Endothelial cell of umbilical vein (primary cell): Measurements from ENCODE around the gene SRRD. TPM values are rescaled to one million over a fixed set of nuclear protein-coding genes. Genes with fewer than 3 reads are reported as not detected.

ENCODE experiments used
- BruUV-seq: library from RNA; stranded (reverse); fragments of 400-500 nt; replicated peaks from 2 replicates; lab custom pipeline; 2021; lab: Mats Ljungman, UMichigan
- CTCF ChIA-PET: fragments of 300-600, 350-600 bp; sonication (Branson Sonifier 250); formaldehyde crosslinking; loops from one replicate; lab custom pipeline; 2021; ENCODE audit warnings: antibody characterized with exemption, inconsistent platforms; lab: Charles Lee
- POLR2A ChIA-PET: fragments of 300-600, 350-600 bp; sonication (Branson Sonifier 250); formaldehyde crosslinking; loops from one replicate; lab custom pipeline; 2021; ENCODE audit warnings: antibody characterized with exemption, inconsistent platforms; lab: Charles Lee
- DNase-seq: peaks from one replicate; pipeline ENCODE4 v3.0.0-alpha.2; 2011; ENCODE audit warnings: low read depth, low spot score
- FAIRE-seq: peaks from 2 replicates; lab custom pipeline; 2011; peaks lifted over from hg19 to GRCh38; lab: Jason Lieb, UNC
- H2AFZ ChIP-seq: 2 replicates; pipeline ENCODE4 v1.6.0; 2012; ENCODE audit warnings: low read depth, low read length, control low read depth, inconsistent platforms
- H3K27ac ChIP-seq: 2 replicates; pipeline ENCODE4 v1.5.1; 2011; ENCODE audit warnings: low read depth, mild to moderate bottlenecking, control low read depth, low read length, moderate library complexity; ENCODE audit not compliant: insufficient read depth
- H3K27me3 ChIP-seq, 2 experiments: 2 replicates each; pipeline versions ENCODE4 v1.6.0 to v1.6.1; 2011; ENCODE audit warnings: low read length in 2 of 2, mixed read lengths in 1 of 2; ENCODE audit not compliant: control insufficient read depth in 2 of 2, insufficient read depth in 2 of 2
- H3K36me3 ChIP-seq, 2 experiments: 2 replicates in 1 of 2; 3 replicates in 1 of 2; pipeline ENCODE4 v1.5.1; 2011; ENCODE audit warnings: low read length in 2 of 2, mild to moderate bottlenecking in 1 of 2, moderate library complexity in 1 of 2; ENCODE audit not compliant: control insufficient read depth in 2 of 2, insufficient read depth in 2 of 2; ENCODE audit errors: extremely low read depth in 1 of 2
- H3K4me1 ChIP-seq: 3 replicates; pipeline ENCODE4 v1.5.1; 2011; ENCODE audit warnings: mild to moderate bottlenecking, low read length; ENCODE audit not compliant: control insufficient read depth, insufficient read depth; ENCODE audit errors: extremely low read depth
- H3K4me2 ChIP-seq: 2 replicates; pipeline ENCODE4 v1.6.1; 2011; ENCODE audit warnings: low read length, control low read depth, mixed read lengths; ENCODE audit not compliant: insufficient read depth
- H3K4me3 ChIP-seq, 3 experiments: fragments of 200-600 bp in 1 of 3; sonication (generic), shearing (Covaris generic) in 1 of 3; replicated peaks in 1 of 3; 2 replicates each; pipeline ENCODE4 v1.5.1; 2011 to 2016; ENCODE audit warnings: control low read depth in 3 of 3, low read length in 3 of 3, mild to moderate bottlenecking in 2 of 3, inconsistent platforms in 1 of 3, low read depth in 1 of 3, moderate library complexity in 1 of 3; ENCODE audit not compliant: insufficient read depth in 1 of 3
- H3K79me2 ChIP-seq: 2 replicates; pipeline ENCODE4 v1.6.0; 2012; ENCODE audit warnings: low read length, inconsistent platforms; ENCODE audit not compliant: control insufficient read depth, insufficient read depth
- H3K9ac ChIP-seq: replicated peaks from 2 replicates; pipeline ENCODE3; 2011; ENCODE audit warnings: low read length, control low read depth; ENCODE audit not compliant: insufficient read depth; ENCODE audit errors: extremely low read depth
- H3K9me1 ChIP-seq: replicated peaks from 3 replicates; pipeline ENCODE4 v1.6.0; 2011; ENCODE audit warnings: mild to moderate bottlenecking, low read length; ENCODE audit not compliant: control insufficient read depth, insufficient read depth; ENCODE audit errors: extremely low read depth
- H3K9me3 ChIP-seq: replicated peaks from 2 replicates; pipeline ENCODE4 v1.5.1; 2012; ENCODE audit warnings: low read length, inconsistent platforms; ENCODE audit not compliant: control insufficient read depth, insufficient read depth
- H4K20me1 ChIP-seq: replicated peaks from 2 replicates; pipeline ENCODE3; 2011; ENCODE audit warnings: mild to moderate bottlenecking, low read length; ENCODE audit not compliant: control insufficient read depth, insufficient read depth; ENCODE audit errors: extremely low read depth
- CTCF ChIP-seq, 2 donors: IDR thresholded peaks; 1 replicate in 1 of 2; 2 replicates in 1 of 2; pipeline ENCODE4 v1.5.1; 2011; ENCODE audit warnings: low read length in 2 of 2, mild to moderate bottlenecking in 2 of 2, moderate library complexity in 2 of 2, control low read depth in 1 of 2, inconsistent platforms in 1 of 2, low read depth in 1 of 2; ENCODE audit not compliant: insufficient read depth in 1 of 2; ENCODE audit errors: extremely low read depth in 1 of 2
- EZH2 ChIP-seq: IDR thresholded peaks from 2 replicates; pipeline ENCODE4 v1.6.1; 2012; ENCODE audit warnings: borderline replicate concordance, low read depth, mild to moderate bottlenecking, moderate library complexity, low read length, inconsistent platforms; ENCODE audit not compliant: severe bottlenecking
- FOS ChIP-seq: IDR thresholded peaks from 2 replicates; pipeline ENCODE4 v1.6.1; 2011; ENCODE audit warnings: mild to moderate bottlenecking, low read length, moderate library complexity, borderline replicate concordance; ENCODE audit not compliant: insufficient read depth
- GATA2 ChIP-seq: IDR thresholded peaks from 2 replicates; pipeline ENCODE4 v1.7.0; 2011; ENCODE audit warnings: low read depth, mild to moderate bottlenecking, moderate library complexity, mixed read lengths, low read length; ENCODE audit not compliant: insufficient read length, insufficient read depth
- JUN ChIP-seq: IDR thresholded peaks from 2 replicates; pipeline ENCODE4 v1.6.1; 2011; ENCODE audit warnings: borderline replicate concordance, low read depth; ENCODE audit not compliant: insufficient read length, insufficient read depth
- MAX ChIP-seq: IDR thresholded peaks from 2 replicates; pipeline ENCODE4 v1.6.1; 2011; ENCODE audit not compliant: insufficient read depth, insufficient read length
- MYC ChIP-seq: IDR thresholded peaks from one replicate; pipeline ENCODE4 v1.6.1; 2011; ENCODE audit warnings: mild to moderate bottlenecking, low read depth, low read length
- POLR2A ChIP-seq: IDR thresholded peaks from 2 replicates; pipeline ENCODE4 v1.6.1; 2012; ENCODE audit warnings: low read depth, mild to moderate bottlenecking, control low read depth, low read length
- POLR2AphosphoS5 ChIP-seq: IDR thresholded peaks from 2 replicates; pipeline ENCODE4 v1.6.1; 2012; ENCODE audit warnings: low read depth, mild to moderate bottlenecking, control low read depth, low read length, moderate library complexity; ENCODE audit not compliant: insufficient read depth
- dilution Hi-C: fragments of 300-500 bp; cut with MboI; formaldehyde crosslinking; loops from one replicate; pipeline ENCODE4 v1.15.0; 2019; ENCODE audit warnings: low sequenced_read_pairs; ENCODE audit not compliant: extremely low pct_ligation_motif_present
- intact Hi-C: fragments of 100-400 bp; cut with micrococcal nuclease; formaldehyde crosslinking; loops from one replicate; pipeline ENCODE4 v1.10.0; 2022
- polyA plus RNA-seq, 4 experiments: library from polyadenylated mRNA; depleted of rRNA in 3 of 4; stranded (reverse) in 3 of 4; unstranded in 1 of 4; fragments of >200 nt; gene quantifications; 2 replicates each; pipeline versions ENCODE4 v1.2.1 to v1.2.3, GENCODE V29; 2011 to 2012; ENCODE audit warnings: missing spikeins in 1 of 4
- total RNA-seq: library from RNA; stranded (reverse); gene quantifications from 2 replicates; pipeline ENCODE4 v1.2.3, GENCODE V29; 2021

SRRD gene
- total and polyA plus RNA-seq, 2 donors (not counting 3 experiments of a cell fraction or from before 2014, with no cell fraction given): 23.4 to 24.2 TPM

GRCh38 chr22:26489447-26490036 lies 5.9 kb downstream of the SRRD start:
- dilution Hi-C loops (no loop called here), intact Hi-C loops (loop anchor here (5.0 kb wide), 1 partner anchor 1367 kb away; no protein-coding TSS in a partner anchor)
- Histone ChIP-seq H3K4me2 (no peak overlapping the region), H4K20me1 (no peaks in the 10 kb centered on the region), H3K9ac (no peak overlapping the region), H3K9me1 (no peaks in the 10 kb centered on the region), H3K27me3 (no peaks in the 10 kb centered on the region), H3K27ac (peak overlapping the region; percentile 7), H2AFZ (no peak overlapping the region), H3K4me1 (peaks cover 10% of the 10 kb centered on the region), H3K36me3 (peaks cover 29 to 31% of the 10 kb centered on the region in 2 experiments), H3K79me2 (peaks cover 24% of the 10 kb centered on the region), H3K9me3 (no peaks in the 10 kb centered on the region), H3K4me3 (no peak overlapping the region)
- CTCF ChIA-PET: no interaction called here
- FAIRE-seq (no peak), DNase-seq (no peak)
- POLR2A ChIA-PET: no interaction called here
- TF ChIP-seq MAX (no peak), CTCF (IDR thresholded peaks at IDR 0.05; ENCODE audit: extremely low read depth in 1 of 2, insufficient read depth in 1 of 2, low read depth in 1 of 2, low read length in 2 of 2) (no peak), EZH2 (no peak)
- no TSS peak for BruUV-seq

GRCh38 chr22:26492220-26492619 lies 8.5 kb downstream of the SRRD start:
- CTCF ChIA-PET: no interaction called here
- no peak for DNase-seq
- intact Hi-C loops (no loop called here), dilution Hi-C loops (no loop called here)
- BruUV-seq: no TSS peak
- H3K4me3 ChIP-seq: no peak overlapping the region
- H3K9me3 ChIP-seq: no peaks in the 10 kb centered on the region
- no peaks in the 10 kb centered on the region for H3K9me1 ChIP-seq
- no peak overlapping the region for H3K27ac ChIP-seq
- no peak overlapping the region for H3K9ac ChIP-seq
- H3K27me3 ChIP-seq: no peaks in the 10 kb centered on the region
- H4K20me1 ChIP-seq: no peaks in the 10 kb centered on the region
- peaks cover 43 to 50% of the 10 kb centered on the region in 2 experiments for H3K36me3 ChIP-seq
- TF ChIP-seq FOS (no peak), CTCF (IDR thresholded peaks at IDR 0.05; ENCODE audit: extremely low read depth in 1 of 2, insufficient read depth in 1 of 2, low read depth in 1 of 2, low read length in 2 of 2) (no peak), POLR2A (no peak), EZH2 (no peak), MAX (no peak), JUN (no peak), GATA2 (no peak), MYC (no peak), POLR2AphosphoS5 (no peak)
- peaks cover 7% of the 10 kb centered on the region for H3K79me2 ChIP-seq
- H3K4me1 ChIP-seq: peaks cover 5% of the 10 kb centered on the region
- POLR2A ChIA-PET: no interaction called here
- no peak overlapping the region for H2AFZ ChIP-seq
- FAIRE-seq: no peak
- H3K4me2 ChIP-seq: no peak overlapping the region
